ENCODE measurements around the gene CFAP141.
A peak's percentile ranks its signal among the peaks of the same experiment; 100 is the strongest.

Gene CFAP141

DNA sequence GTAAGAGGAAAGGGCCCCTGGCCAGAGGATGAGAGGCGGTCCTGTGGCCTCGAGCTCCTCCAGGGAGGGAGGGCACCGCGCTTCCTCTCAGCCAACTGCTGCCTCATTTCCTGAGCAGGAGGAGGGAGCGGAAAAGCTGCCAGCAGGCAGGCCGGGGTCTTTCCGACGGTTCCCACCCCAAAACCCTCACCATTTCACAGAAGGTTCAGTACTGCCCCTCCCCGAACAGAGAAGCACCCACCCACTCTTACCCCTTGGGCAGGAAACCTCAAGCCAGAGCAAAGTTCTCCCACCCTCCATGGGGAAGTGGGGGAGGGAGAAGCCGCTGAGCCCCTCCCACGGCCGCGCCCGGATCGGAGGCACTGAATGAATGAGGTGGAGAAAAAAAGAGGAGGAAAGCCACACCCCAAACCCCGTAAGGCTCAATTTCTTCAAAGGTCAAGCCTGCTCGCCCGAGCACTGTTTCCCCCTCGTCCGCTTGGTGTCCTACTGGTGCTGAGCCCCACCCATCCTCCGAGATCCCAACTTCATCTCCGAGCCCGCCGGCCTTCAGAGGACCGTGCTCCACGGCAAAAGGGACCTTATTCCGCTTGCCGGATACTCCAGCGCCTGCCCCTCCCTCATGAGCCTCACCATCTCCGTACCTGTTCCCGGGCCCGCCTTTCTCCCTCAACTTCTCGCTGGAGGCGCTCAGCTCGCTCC lies 23.6 kb downstream of the CFAP141 start:
- in situ Hi-C loops (cut with MboI; ENCODE audit: low pct_unique_long_range_greater_than_20kb, low sequenced_read_pairs, unreplicated experiment) = no loop called here
- DNase-seq (ENCODE audit: low spot score) = peak; percentile 46
- no peak for TF ChIP-seq CTCF (IDR thresholded peaks at IDR 0.05; ENCODE audit: extremely low read depth, insufficient read depth, missing control alignments)

DNA sequence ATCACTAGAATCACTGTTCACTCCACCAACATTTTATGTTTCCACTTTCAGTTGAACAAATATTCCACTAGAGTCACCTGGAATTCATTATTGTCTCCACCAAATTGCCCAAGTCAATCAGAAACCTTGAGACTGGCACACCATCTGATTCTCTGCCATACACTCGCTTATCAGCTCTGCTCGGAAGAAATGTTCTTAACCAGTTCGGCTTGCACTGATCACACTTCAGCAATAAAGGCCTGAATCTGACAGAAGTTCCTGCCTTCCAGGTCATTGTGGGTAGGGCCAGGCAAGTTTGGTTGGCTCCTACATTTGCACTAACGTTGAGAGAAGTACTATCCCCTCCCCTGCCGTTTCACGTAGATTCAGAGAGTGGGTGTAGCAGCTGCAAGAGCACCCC lies 24.2 kb downstream of the CFAP141 start:
- no peak for TF ChIP-seq CTCF (IDR thresholded peaks at IDR 0.05; ENCODE audit: extremely low read depth, insufficient read depth, missing control alignments)
- in situ Hi-C loops (cut with MboI; ENCODE audit: low pct_unique_long_range_greater_than_20kb, low sequenced_read_pairs, unreplicated experiment) = no loop called here
- peak; percentile 77 for DNase-seq (ENCODE audit: low spot score)

DNA sequence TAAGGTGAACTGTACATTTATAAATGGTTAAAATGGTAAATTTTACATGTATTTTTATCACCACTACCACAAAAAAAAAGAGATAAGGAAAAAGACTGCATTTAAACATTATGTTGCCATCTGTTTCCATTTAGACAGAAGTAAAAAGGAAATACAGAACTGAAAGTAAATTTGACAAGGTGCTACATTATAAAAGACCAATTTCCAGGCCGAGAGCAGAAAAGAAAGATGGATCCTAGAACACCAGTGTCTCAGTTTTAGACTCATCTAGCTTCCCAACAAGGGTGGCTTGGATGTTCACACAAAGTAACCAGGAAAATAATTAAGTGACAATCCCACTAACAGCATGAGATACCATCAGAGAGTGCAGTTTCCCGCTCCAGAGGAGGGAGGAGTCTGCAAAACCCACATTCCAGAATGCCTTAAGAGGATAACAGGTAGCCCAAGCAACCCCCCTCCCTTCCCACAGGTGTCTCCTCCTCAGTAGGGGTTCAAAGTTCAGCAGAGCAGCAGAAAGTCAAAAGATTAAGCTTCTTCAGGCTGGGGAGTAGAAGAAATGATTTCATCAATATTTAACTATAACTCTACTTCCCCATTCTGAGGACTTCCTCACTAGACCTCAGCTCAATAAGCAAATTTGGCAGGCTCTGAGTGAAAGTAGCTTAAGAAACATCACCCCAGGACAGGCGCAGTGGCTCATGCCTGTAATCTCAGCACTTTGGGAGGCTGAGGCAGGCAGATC lies 26.0 kb downstream of the CFAP141 start:
- peak; percentile 50 for DNase-seq (ENCODE audit: low spot score)
- no peak for TF ChIP-seq CTCF (IDR thresholded peaks at IDR 0.05; ENCODE audit: extremely low read depth, insufficient read depth, missing control alignments)
- in situ Hi-C loops (cut with MboI; ENCODE audit: low pct_unique_long_range_greater_than_20kb, low sequenced_read_pairs, unreplicated experiment) = no loop called here

- DNase-seq (ENCODE audit: low spot score) = no peak
- TF ChIP-seq CTCF (IDR thresholded peaks at IDR 0.05; ENCODE audit: extremely low read depth, insufficient read depth, missing control alignments) = no peak
- in situ Hi-C loops (cut with MboI; ENCODE audit: low pct_unique_long_range_greater_than_20kb, low sequenced_read_pairs, unreplicated experiment) = no loop called here
These were observed 27.0 kb downstream of the CFAP141 start for GRCh38 chr1:154178911-154179811.

- no peak for TF ChIP-seq CTCF (IDR thresholded peaks at IDR 0.05; ENCODE audit: extremely low read depth, insufficient read depth, missing control alignments)
- in situ Hi-C loops (cut with MboI; ENCODE audit: low pct_unique_long_range_greater_than_20kb, low sequenced_read_pairs, unreplicated experiment) = no loop called here
- no peak for DNase-seq (ENCODE audit: low spot score)
These were observed 28.1 kb downstream of the CFAP141 start for GRCh38 chr1:154178013-154178412.

- in situ Hi-C loops (cut with MboI; ENCODE audit: low pct_unique_long_range_greater_than_20kb, low sequenced_read_pairs, unreplicated experiment) = no loop called here
- no peak for DNase-seq (ENCODE audit: low spot score)
- no peak for TF ChIP-seq CTCF (IDR thresholded peaks at IDR 0.05; ENCODE audit: extremely low read depth, insufficient read depth, missing control alignments)
These were observed 29.8 kb downstream of the CFAP141 start for GRCh38 chr1:154176337-154176736.

All from GM13977 (cell line).